Measurements from ENCODE around the gene TRPV4. TPM values are rescaled to one million over a fixed set of nuclear protein-coding genes. Genes with fewer than 3 reads are reported as not detected.

Gene TRPV4
- total RNA-seq, 8 experiments from 2014 or later, result 0.05 to 4.2 (median 0.85) TPM; not detected in 1

GRCh38 chr12:109818905-109819500, 14.2 kb downstream of the TRPV4 start:
- H3K27ac ChIP-seq, result no peak overlapping the region
- no peak overlapping the region for H3K4me3 ChIP-seq
- ATAC-seq (replicated peaks in 6 of 8), result peak in 4 of 8 experiments; percentile 24 to 96 (median 96)
- in situ Hi-C loops (cut with MboI; ENCODE audit: low pct_unique_long_range_greater_than_20kb in 2 of 9, low sequenced_read_pairs in 9 of 9, unreplicated experiment in 9 of 9), result no loop called here
- 0 to 86% (median 58%) methylated on average over 1 to 6 of the region's 10 CpGs for WGBS, 10 experiments
- no peaks in the 10 kb centered on the region for H3K4me1 ChIP-seq (replicated peaks in 1 of 2)

- no peak overlapping the region for H3K27ac ChIP-seq
- in situ Hi-C loops (cut with MboI; ENCODE audit: low pct_unique_long_range_greater_than_20kb in 2 of 9, low sequenced_read_pairs in 9 of 9, unreplicated experiment in 9 of 9), result no loop called here
- no peak overlapping the region for H3K4me3 ChIP-seq
- H3K4me1 ChIP-seq (replicated peaks in 1 of 2), result no peaks in the 10 kb centered on the region
- WGBS, 10 experiments, result 70 to 93% (median 90%) methylated on average over 2 to 8 of the region's 9 CpGs; no CpG with 5 or more reads in 5 of the 10 experiments
- no peak for ATAC-seq (replicated peaks in 6 of 8)
These were observed 14.9 kb downstream of the TRPV4 start for GRCh38 chr12:109818253-109818652.

GRCh38 chr12:109817627-109818231, 15.5 kb downstream of the TRPV4 start:
- H3K4me3 ChIP-seq, result no peak overlapping the region
- WGBS, 10 experiments, result 74 to 95% (median 85%) methylated on average over 2 to 7 of the region's 8 CpGs; no CpG with 5 or more reads in 5 of the 10 experiments
- H3K4me1 ChIP-seq (replicated peaks in 1 of 2), result no peaks in the 10 kb centered on the region
- in situ Hi-C loops (cut with MboI; ENCODE audit: low pct_unique_long_range_greater_than_20kb in 2 of 9, low sequenced_read_pairs in 9 of 9, unreplicated experiment in 9 of 9), result no loop called here
- no peak overlapping the region for H3K27ac ChIP-seq
- ATAC-seq (replicated peaks in 6 of 8), result no peak

GRCh38 chr12:109816870-109817269, 16.3 kb downstream of the TRPV4 start:
- no peak for ATAC-seq (replicated peaks in 6 of 8)
- H3K4me1 ChIP-seq (replicated peaks in 1 of 2), result no peaks in the 10 kb centered on the region
- 40 to 100% (median 88%) methylated on average over 1 to 3 of the region's 7 CpGs; no CpG with 5 or more reads in 5 of the 10 experiments for WGBS, 10 experiments
- H3K27ac ChIP-seq, result no peak overlapping the region
- no peak overlapping the region for H3K4me3 ChIP-seq
- in situ Hi-C loops (cut with MboI; ENCODE audit: low pct_unique_long_range_greater_than_20kb in 2 of 9, low sequenced_read_pairs in 9 of 9, unreplicated experiment in 9 of 9), result no loop called here

GRCh38 chr12:109815757-109816617, 17.2 kb downstream of the TRPV4 start:
- ATAC-seq (replicated peaks in 6 of 8), result no peak
- H3K4me3 ChIP-seq, result no peak overlapping the region
- H3K4me1 ChIP-seq (replicated peaks in 1 of 2), result peaks cover 0 to 5% of the 10 kb centered on the region in 2 donors
- in situ Hi-C loops (cut with MboI; ENCODE audit: low pct_unique_long_range_greater_than_20kb in 2 of 9, low sequenced_read_pairs in 9 of 9, unreplicated experiment in 9 of 9), result no loop called here
- 53 to 100% (median 83%) methylated on average over 1 to 5 of the region's 10 CpGs; no CpG with 5 or more reads in 3 of the 10 experiments for WGBS, 10 experiments
- no peak overlapping the region for H3K27ac ChIP-seq

GRCh38 chr12:109815225-109815624, 18.0 kb downstream of the TRPV4 start:
- Histone ChIP-seq H3K27ac (no peak overlapping the region), H3K4me1 (replicated peaks in 1 of 2) (peaks cover 0 to 5% of the 10 kb centered on the region in 2 donors), H3K4me3 (no peak overlapping the region)
- in situ Hi-C loops (cut with MboI; ENCODE audit: low pct_unique_long_range_greater_than_20kb in 2 of 9, low sequenced_read_pairs in 9 of 9, unreplicated experiment in 9 of 9), result no loop called here
- no peak for ATAC-seq (replicated peaks in 6 of 8)
- 40 to 87% (median 62%) methylated on average over 1 to 4 of the region's 4 CpGs; no CpG with 5 or more reads in 6 of the 10 experiments for WGBS, 10 experiments

- no peak overlapping the region for H3K27ac ChIP-seq
- peaks cover 0 to 5% of the 10 kb centered on the region in 2 donors for H3K4me1 ChIP-seq (replicated peaks in 1 of 2)
- in situ Hi-C loops (cut with MboI; ENCODE audit: low pct_unique_long_range_greater_than_20kb in 2 of 9, low sequenced_read_pairs in 9 of 9, unreplicated experiment in 9 of 9), result no loop called here
- ATAC-seq (replicated peaks in 6 of 8), result no peak
- WGBS, 10 experiments, result 20 to 89% methylated on average over 1 to 3 of the region's 20 CpGs; no CpG with 5 or more reads in 8 of the 10 experiments
- no peak overlapping the region for H3K4me3 ChIP-seq
These were observed 18.5 kb downstream of the TRPV4 start for GRCh38 chr12:109814600-109815150.

GRCh38 chr12:109813810-109814416, 19.3 kb downstream of the TRPV4 start:
- ATAC-seq (replicated peaks in 6 of 8), result no peak
- Histone ChIP-seq H3K4me3 (no peak overlapping the region), H3K27ac (no peak overlapping the region), H3K4me1 (replicated peaks in 1 of 2) (peaks cover 0 to 5% of the 10 kb centered on the region in 2 donors)
- in situ Hi-C loops (cut with MboI; ENCODE audit: low pct_unique_long_range_greater_than_20kb in 2 of 9, low sequenced_read_pairs in 9 of 9, unreplicated experiment in 9 of 9), result no loop called here
- WGBS, 10 experiments, result 68 to 94% (median 85%) methylated on average over 1 to 6 of the region's 6 CpGs

- Histone ChIP-seq H3K27ac (no peak overlapping the region), H3K4me3 (no peak overlapping the region), H3K4me1 (replicated peaks in 1 of 2) (peaks cover 0 to 5% of the 10 kb centered on the region in 2 donors)
- WGBS, 10 experiments, result 51 to 74% (median 68%) methylated on average over 2 to 5 of the region's 5 CpGs; no CpG with 5 or more reads in 5 of the 10 experiments
- in situ Hi-C loops (cut with MboI; ENCODE audit: low pct_unique_long_range_greater_than_20kb in 2 of 9, low sequenced_read_pairs in 9 of 9, unreplicated experiment in 9 of 9), result no loop called here
- ATAC-seq (replicated peaks in 6 of 8), result peak in 1 of 8 experiments; percentile 39
These were observed 21.6 kb downstream of the TRPV4 start for GRCh38 chr12:109811624-109811995.

GRCh38 chr12:109810954-109811623, 22.1 kb downstream of the TRPV4 start:
- in situ Hi-C loops (cut with MboI; ENCODE audit: low pct_unique_long_range_greater_than_20kb in 2 of 9, low sequenced_read_pairs in 9 of 9, unreplicated experiment in 9 of 9), result no loop called here
- no peak overlapping the region for H3K4me3 ChIP-seq
- no peak for ATAC-seq (replicated peaks in 6 of 8)
- H3K27ac ChIP-seq, result no peak overlapping the region
- 70 to 100% (median 92%) methylated on average over 1 to 8 of the region's 10 CpGs; no CpG with 5 or more reads in 1 of the 10 experiments for WGBS, 10 experiments
- H3K4me1 ChIP-seq (replicated peaks in 1 of 2), result peaks cover 0 to 5% of the 10 kb centered on the region in 2 donors

GRCh38 chr12:109808876-109809646, 24.1 kb downstream of the TRPV4 start:
- H3K4me3 ChIP-seq, result no peak overlapping the region
- no peak overlapping the region for H3K27ac ChIP-seq
- ATAC-seq (replicated peaks in 6 of 8), result no peak
- 50 to 100% (median 81%) methylated on average over 1 to 4 of the region's 4 CpGs; no CpG with 5 or more reads in 6 of the 10 experiments for WGBS, 10 experiments
- peaks cover 0 to 5% of the 10 kb centered on the region in 2 donors for H3K4me1 ChIP-seq (replicated peaks in 1 of 2)
- in situ Hi-C loops (cut with MboI; ENCODE audit: low pct_unique_long_range_greater_than_20kb in 2 of 9, low sequenced_read_pairs in 9 of 9, unreplicated experiment in 9 of 9), result no loop called here
